H1 (cell line): ENCODE measurements around the gene KLF7. TPM values are rescaled to one million over a fixed set of nuclear protein-coding genes. Genes with fewer than 3 reads are reported as not detected.

Experiments
- CHD7 ChIP-seq: fragments of 300-600 bp; sonication (generic); IDR thresholded peaks from 2 replicates; pipeline ENCODE4 v1.7.1; 2012; ENCODE audit warnings: low read length, moderate library complexity, mild to moderate bottlenecking, inconsistent platforms; ENCODE audit not compliant: insufficient replicate concordance
- TCF12 ChIP-seq: IDR thresholded peaks from 2 replicates; pipeline ENCODE4 v1.6.1; 2011; ENCODE audit warnings: low read depth, mild to moderate bottlenecking, low read length
- polyA plus RNA-seq, 7 experiments: library from polyadenylated mRNA; depleted of rRNA in 3 of 7; stranded (reverse) in 5 of 7; unstranded in 2 of 7; fragments of >200 nt in 5 of 7; fragments of 200-250 nt in 2 of 7; gene quantifications; 1 replicate in 5 of 7; 2 replicates in 1 of 7; 4 replicates in 1 of 7; pipeline versions ENCODE4 v1.2.1 to v1.2.3, GENCODE V29; 2011 to 2013; ENCODE audit warnings: missing spikeins in 2 of 7, mixed read lengths in 2 of 7
- total RNA-seq: library from RNA; stranded (reverse); fragmentation: NEBNext Ultra II Directional; extraction: Animal tissue kit (Norgen Biotek cat#: 25700); gene quantifications from 2 replicates; pipeline ENCODE4 v1.2.1, GENCODE V29; 2021

KLF7 gene
- total and polyA plus RNA-seq, 2 of the 8 experiments (the other 6 are each of a cell fraction or from before 2014, with no cell fraction given), result 9.6 to 23.3 TPM

- TF ChIP-seq CHD7 (no peak), TCF12 (no peak)
These were observed 34.7 kb downstream of the KLF7 start (continued) for GRCh38 chr2:207130958-207131521.
